ENCODE data around the gene RIMS4. TPM values are rescaled to one million over a fixed set of nuclear protein-coding genes. Genes with fewer than 3 reads are reported as not detected.

The RIMS4 gene
- total RNA-seq, 3 donors from 2014 or later = 0.66 to 1.8 (median 0.96) TPM

DNA sequence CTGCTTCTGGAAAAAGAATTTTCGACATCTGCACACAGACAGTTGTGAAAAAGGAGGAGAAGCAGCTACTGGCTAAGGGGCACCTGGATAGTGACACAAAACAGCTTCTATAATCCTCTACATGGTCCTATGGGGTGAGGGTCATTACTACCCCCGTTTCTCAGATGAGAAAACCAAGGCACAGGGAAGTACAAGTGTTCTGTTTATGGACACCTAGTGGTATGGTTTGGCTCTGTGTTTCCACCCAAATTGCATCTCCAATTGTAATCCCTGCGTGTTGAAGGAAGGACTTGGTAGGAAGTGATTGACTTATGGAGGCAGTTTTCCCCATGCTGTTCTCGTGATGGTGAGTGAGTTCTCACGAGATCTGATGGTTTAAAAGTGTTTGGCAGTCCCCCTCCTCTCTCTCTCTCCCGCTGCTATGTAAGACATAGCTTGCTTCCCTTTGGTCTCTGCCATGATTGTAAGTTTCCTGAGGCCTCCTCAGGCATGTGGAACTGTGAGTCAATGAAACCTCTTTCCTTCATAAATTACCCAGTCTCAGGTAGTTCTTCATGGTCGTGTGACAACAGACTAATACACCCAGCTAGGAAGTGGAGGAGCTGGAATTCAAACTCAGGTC is 67.2 kb downstream of the RIMS4 start:
- Histone ChIP-seq H3K4me3 (no peak overlapping the region), H3K27me3 (no peaks in the 10 kb centered on the region), H3K9me3 (no peaks in the 10 kb centered on the region), H3K27ac (no peak overlapping the region), H3K4me1 (peaks cover 0 to 10% of the 10 kb centered on the region in 2 donors), H3K36me3 (no peaks in the 10 kb centered on the region)
- DNase-seq (ENCODE audit: low spot score in 2 of 2) = no peak
- intact Hi-C loops (cut with DNase I; ENCODE audit: low total_unique reads) = no loop called here
- TF ChIP-seq, protein P1, sequence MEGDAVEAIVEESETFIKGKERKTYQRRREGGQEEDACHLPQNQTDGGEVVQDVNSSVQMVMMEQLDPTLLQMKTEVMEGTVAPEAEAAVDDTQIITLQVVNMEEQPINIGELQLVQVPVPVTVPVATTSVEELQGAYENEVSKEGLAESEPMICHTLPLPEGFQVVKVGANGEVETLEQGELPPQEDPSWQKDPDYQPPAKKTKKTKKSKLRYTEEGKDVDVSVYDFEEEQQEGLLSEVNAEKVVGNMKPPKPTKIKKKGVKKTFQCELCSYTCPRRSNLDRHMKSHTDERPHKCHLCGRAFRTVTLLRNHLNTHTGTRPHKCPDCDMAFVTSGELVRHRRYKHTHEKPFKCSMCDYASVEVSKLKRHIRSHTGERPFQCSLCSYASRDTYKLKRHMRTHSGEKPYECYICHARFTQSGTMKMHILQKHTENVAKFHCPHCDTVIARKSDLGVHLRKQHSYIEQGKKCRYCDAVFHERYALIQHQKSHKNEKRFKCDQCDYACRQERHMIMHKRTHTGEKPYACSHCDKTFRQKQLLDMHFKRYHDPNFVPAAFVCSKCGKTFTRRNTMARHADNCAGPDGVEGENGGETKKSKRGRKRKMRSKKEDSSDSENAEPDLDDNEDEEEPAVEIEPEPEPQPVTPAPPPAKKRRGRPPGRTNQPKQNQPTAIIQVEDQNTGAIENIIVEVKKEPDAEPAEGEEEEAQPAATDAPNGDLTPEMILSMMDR (IDR thresholded peaks at IDR 0.05) = no peak
- TF ChIP-seq POLR2A (IDR thresholded peaks at IDR 0.05) = no peak

DNA sequence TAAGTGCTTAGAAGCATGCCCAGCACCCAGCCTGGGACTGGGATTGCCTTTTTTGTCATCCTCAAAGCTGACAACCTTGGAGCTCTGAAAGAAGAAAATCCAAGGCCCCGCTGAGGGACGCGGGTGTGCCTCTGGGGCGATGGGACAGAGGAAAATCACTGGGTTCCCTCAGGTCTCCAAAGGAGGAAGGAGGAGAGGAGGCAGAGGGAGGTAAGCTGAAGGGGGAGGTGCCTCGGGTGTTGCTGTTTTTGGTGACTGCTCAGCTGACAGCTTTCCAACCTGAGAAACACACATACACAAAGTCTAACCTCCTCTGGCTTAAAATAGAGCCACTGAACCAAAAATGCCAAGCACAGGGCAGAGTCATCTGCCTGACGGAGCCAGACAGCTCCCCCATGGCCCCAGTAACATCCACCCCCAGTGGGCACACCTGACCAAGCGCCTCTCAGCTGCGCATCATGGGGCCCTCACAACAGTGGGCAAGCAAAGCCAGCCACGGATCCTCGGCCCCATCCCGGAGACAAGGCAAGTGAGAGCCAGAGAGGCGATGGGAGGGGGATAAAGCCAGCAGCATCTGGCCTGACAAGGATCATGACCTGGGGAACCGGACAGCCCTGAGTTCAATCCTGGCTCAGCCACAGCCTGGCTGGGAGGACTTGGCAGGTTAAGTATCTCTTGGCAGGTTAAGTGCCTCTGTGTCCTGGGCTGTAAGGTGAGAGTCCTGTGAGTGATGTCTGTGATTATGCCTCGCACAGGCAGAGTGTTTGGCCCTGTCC is 67.9 kb downstream of the RIMS4 start:
- peaks cover 0 to 10% of the 10 kb centered on the region in 2 donors for H3K4me1 ChIP-seq
- intact Hi-C loops (cut with DNase I; ENCODE audit: low total_unique reads) = no loop called here

DNA sequence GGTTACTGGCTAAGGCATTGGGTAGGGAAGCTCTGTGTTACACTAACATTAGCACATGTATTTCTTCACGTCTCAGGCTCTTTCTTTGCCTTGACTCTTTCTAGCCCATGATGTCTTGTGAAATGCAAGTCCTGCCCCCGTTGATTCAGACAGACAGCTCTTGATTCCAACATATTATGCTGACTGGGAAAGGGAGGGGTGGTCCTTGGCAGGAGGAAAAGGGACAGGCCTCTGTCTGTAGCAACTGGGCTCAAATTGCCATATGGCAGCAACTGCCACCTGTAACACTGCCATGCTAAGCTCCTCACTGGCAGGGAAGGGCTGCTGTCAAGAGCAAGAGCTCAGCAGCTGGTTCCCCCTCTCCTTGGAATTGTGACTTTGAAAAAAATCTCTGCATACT is 70.4 kb downstream of the RIMS4 start:
- Histone ChIP-seq H3K36me3 (no peaks in the 10 kb centered on the region), H3K27ac (no peak overlapping the region), H3K4me1 (no peaks in the 10 kb centered on the region), H3K9me3 (no peaks in the 10 kb centered on the region), H3K4me3 (no peak overlapping the region), H3K27me3 (no peaks in the 10 kb centered on the region)
- DNase-seq (ENCODE audit: low spot score in 2 of 2) = no peak
- TF ChIP-seq POLR2AphosphoS5 (IDR thresholded peaks at IDR 0.05) = no peak
- no peak for TF ChIP-seq POLR2A (IDR thresholded peaks at IDR 0.05)
- TF ChIP-seq, protein P1 (IDR thresholded peaks at IDR 0.05) = no peak
- intact Hi-C loops (cut with DNase I; ENCODE audit: low total_unique reads) = no loop called here

More for the DNA sequence above, 67.9 kb downstream of the RIMS4 start:
- DNase-seq (ENCODE audit: low spot score in 2 of 2) = no peak
- Histone ChIP-seq H3K9me3 (no peaks in the 10 kb centered on the region), H3K27me3 (no peaks in the 10 kb centered on the region), H3K36me3 (no peaks in the 10 kb centered on the region), H3K27ac (peak overlapping the region in 1 of 2 donors; percentile 12), H3K4me3 (no peak overlapping the region)
- TF ChIP-seq POLR2A (IDR thresholded peaks at IDR 0.05) (no peak), POLR2AphosphoS5 (IDR thresholded peaks at IDR 0.05) (no peak)
- TF ChIP-seq, protein P1 (IDR thresholded peaks at IDR 0.05) = no peak

DNA sequence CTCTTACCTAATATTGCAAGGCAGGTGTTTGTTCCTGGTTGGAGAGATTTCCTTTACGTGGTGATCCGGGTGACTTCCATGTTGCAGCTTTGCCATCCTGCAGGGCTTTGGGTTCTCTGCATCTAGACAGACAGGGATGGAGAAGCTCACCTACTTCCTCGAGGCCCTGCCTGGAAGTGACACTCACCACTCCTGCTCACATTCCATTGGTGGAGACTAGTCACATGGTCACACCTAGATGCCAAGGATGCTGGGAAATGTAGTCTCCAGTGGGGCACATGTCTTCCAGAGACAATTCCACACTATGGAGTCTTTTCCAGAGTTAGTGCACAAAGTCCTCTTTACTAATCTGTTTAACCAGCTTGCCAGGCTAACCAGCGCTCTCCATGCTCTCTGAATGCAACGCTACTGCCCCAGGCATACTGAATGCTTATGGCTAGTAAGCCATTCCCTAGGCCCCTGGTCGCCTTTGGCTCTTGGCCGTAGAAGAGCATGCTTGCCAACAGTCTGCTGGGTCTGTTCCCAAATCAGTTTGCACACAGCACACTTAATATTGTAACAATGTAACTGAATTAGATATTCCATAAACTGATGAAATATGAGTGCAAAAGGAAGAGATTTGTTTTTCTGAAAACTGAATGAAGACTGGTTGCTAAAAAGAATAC is 71.4 kb downstream of the RIMS4 start:
- H3K9me3 ChIP-seq = no peaks in the 10 kb centered on the region
- intact Hi-C loops (cut with DNase I; ENCODE audit: low total_unique reads) = no loop called here
- DNase-seq (ENCODE audit: low spot score in 2 of 2) = peak; percentile 70 to 81
- no peaks in the 10 kb centered on the region for H3K36me3 ChIP-seq
- H3K27me3 ChIP-seq = no peaks in the 10 kb centered on the region
- H3K4me1 ChIP-seq = no peaks in the 10 kb centered on the region
- TF ChIP-seq, protein P1 (IDR thresholded peaks at IDR 0.05) = no peak
- TF ChIP-seq POLR2AphosphoS5 (IDR thresholded peaks at IDR 0.05) (no peak), POLR2A (IDR thresholded peaks at IDR 0.05) (no peak)
- H3K4me3 ChIP-seq = no peak overlapping the region
- no peak overlapping the region for H3K27ac ChIP-seq

DNA sequence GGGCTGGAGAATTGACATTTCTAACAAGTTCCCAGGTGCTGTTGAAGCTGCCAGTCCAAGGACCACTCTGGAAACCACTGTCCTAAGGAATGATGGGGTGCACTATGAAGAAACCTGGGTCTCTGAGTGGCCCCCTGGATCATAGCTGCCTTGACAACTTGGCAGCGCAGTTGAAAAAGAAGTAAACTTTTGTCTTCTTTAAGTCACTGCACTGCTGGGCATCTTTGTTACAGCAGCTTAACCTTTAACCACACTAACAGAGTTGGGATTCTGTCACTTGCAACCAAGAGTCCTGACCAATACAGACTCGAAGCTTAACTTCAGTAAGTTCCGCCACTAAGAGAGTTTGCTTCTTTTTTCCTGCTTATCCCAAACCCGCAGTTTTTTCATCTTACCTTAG is 73.2 kb downstream of the RIMS4 start:
- H3K27ac ChIP-seq = no peak overlapping the region
- TF ChIP-seq POLR2AphosphoS5 (IDR thresholded peaks at IDR 0.05) = no peak
- no peak for TF ChIP-seq POLR2A (IDR thresholded peaks at IDR 0.05)
- TF ChIP-seq, protein P1 (IDR thresholded peaks at IDR 0.05) = no peak
- no peaks in the 10 kb centered on the region for H3K9me3 ChIP-seq
- no peaks in the 10 kb centered on the region for H3K4me1 ChIP-seq
- DNase-seq (ENCODE audit: low spot score in 2 of 2) = no peak
- no peaks in the 10 kb centered on the region for H3K36me3 ChIP-seq
- H3K4me3 ChIP-seq = no peak overlapping the region
- intact Hi-C loops (cut with DNase I; ENCODE audit: low total_unique reads) = no loop called here
- H3K27me3 ChIP-seq = no peaks in the 10 kb centered on the region
